HEK293 (cell line): Measurements from ENCODE around the gene B3GALT2.

Experiments used
- CTCF ChIA-PET: fragments of 350-600 bp; formaldehyde crosslinking; extraction: SDS; loops from one replicate; lab custom pipeline; 2021; ENCODE audit warnings: antibody characterized with exemption; lab: Yijun Ruan, JAX
- POLR2A ChIA-PET: fragments of 300-600 bp; formaldehyde crosslinking; extraction: SDS; loops from one replicate; lab custom pipeline; 2020; ENCODE audit warnings: antibody characterized with exemption, inconsistent platforms; lab: Yijun Ruan, JAX
- H3K27ac ChIP-seq: fragments of 200-500 bp; sonication (Bioruptor generic); 2 replicates; pipeline ENCODE4 v1.5.1; 2014; ENCODE audit warnings: low read depth, low read length, control low read depth, inconsistent platforms; ENCODE audit errors: extremely low read depth
- H3K36me3 ChIP-seq, 2 experiments: fragments of 200-500 bp in 1 of 2; sonication (Bioruptor generic) in 1 of 2; 1 replicate in 1 of 2; 2 replicates in 1 of 2; pipeline ENCODE4 v1.5.1; 2014 to 2017; ENCODE audit warnings: inconsistent platforms in 2 of 2, low read length in 2 of 2; ENCODE audit not compliant: control insufficient read depth in 2 of 2, insufficient read depth in 1 of 2
- H3K4me1 ChIP-seq: fragments of 200-500 bp; sonication (Bioruptor generic); 2 replicates; pipeline ENCODE4 v1.5.1; 2014; ENCODE audit warnings: mild to moderate bottlenecking, low read length, inconsistent platforms; ENCODE audit not compliant: control insufficient read depth, insufficient read depth
- H3K4me3 ChIP-seq: 2 replicates; pipeline ENCODE4 v1.5.1; 2011; ENCODE audit warnings: low read depth, mild to moderate bottlenecking, control low read depth, low read length, moderate library complexity
- H3K9me3 ChIP-seq: fragments of 200-500 bp; sonication (Bioruptor generic); 2 replicates; pipeline ENCODE4 v1.5.1; 2014; ENCODE audit warnings: low read depth, low read length, inconsistent platforms; ENCODE audit not compliant: control insufficient read depth, insufficient read depth
- BCL11B ChIP-seq: fragments of 450-650 bp; formaldehyde crosslinking; IDR thresholded peaks from 2 replicates; pipeline ENCODE4 v1.5.1; 2016; ENCODE audit warnings: low read depth, missing biosample characterization, missing genetic modification characterization
- MZF1 ChIP-seq: fragments of 450-650 bp; formaldehyde crosslinking; IDR thresholded peaks from 2 replicates; pipeline ENCODE4 v1.5.1; 2017; ENCODE audit warnings: missing biosample characterization, missing genetic modification characterization, borderline replicate concordance
- SCRT1 ChIP-seq: fragments of 450-650 bp; formaldehyde crosslinking; IDR thresholded peaks from 2 replicates; pipeline ENCODE4 v1.5.1; 2016; ENCODE audit warnings: missing biosample characterization, missing genetic modification characterization, borderline replicate concordance
- SCRT2 ChIP-seq: fragments of 450-650 bp; formaldehyde crosslinking; IDR thresholded peaks from 2 replicates; pipeline ENCODE4 v1.5.1; 2016; ENCODE audit warnings: missing biosample characterization, missing genetic modification characterization
- ZNF112 ChIP-seq: fragments of 450-650 bp; formaldehyde crosslinking; IDR thresholded peaks from 2 replicates; pipeline ENCODE4 v1.5.0; 2017; ENCODE audit warnings: missing biosample characterization, missing genetic modification characterization
- ZNF473 ChIP-seq: fragments of 450-650 bp; formaldehyde crosslinking; IDR thresholded peaks from 2 replicates; pipeline ENCODE4 v1.5.1; 2017; ENCODE audit warnings: missing biosample characterization, missing genetic modification characterization
- ZNF629 ChIP-seq: fragments of 450-650 bp; formaldehyde crosslinking; IDR thresholded peaks from 2 replicates; pipeline ENCODE4 v1.5.1; 2017; ENCODE audit warnings: missing biosample characterization, missing genetic modification characterization
- ZNF791 ChIP-seq: fragments of 450-650 bp; formaldehyde crosslinking; IDR thresholded peaks from 2 replicates; pipeline ENCODE4 v1.5.1; 2016; ENCODE audit warnings: missing biosample characterization, missing genetic modification characterization
- TF ChIP-seq, protein P1 (sequence below): fragments of 450-650 bp; formaldehyde crosslinking; IDR thresholded peaks from 2 replicates; pipeline ENCODE4 v1.5.1; 2016; ENCODE audit warnings: missing biosample characterization, missing genetic modification characterization
- TF ChIP-seq, protein P2 (sequence below): fragments of 450-650 bp; formaldehyde crosslinking; conservative IDR thresholded peaks from 2 replicates; pipeline ENCODE4 v1.5.1; 2016; ENCODE audit warnings: low read depth, missing biosample characterization, missing genetic modification characterization

Gene B3GALT2

DNA sequence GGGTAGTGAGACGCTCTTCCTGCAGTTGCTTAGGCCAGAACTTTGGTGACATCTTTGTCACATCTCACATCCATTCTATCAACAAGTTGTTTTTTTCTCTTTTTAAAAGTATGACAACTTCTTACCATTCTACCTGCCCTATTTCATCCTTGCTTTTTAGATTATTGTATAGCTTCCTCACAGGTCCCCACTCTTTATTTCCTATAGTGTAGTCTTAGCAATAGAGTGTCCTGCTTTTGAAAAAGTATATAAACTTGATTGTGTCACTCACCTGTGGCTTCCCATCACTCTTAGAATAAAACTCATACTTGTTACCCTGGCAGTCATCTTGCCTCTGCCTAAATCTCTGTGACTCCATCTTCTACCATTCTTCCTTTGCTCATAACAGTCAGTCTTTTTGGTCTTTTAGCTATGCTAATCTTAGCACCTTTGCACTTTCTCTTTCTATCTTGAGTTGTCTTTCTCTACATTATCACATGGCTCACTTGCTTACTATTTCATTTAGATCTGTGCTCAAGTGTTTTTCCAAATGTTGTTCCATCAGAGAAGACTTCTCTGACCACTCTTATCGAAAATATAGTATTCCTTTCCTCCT lies 55.0 kb downstream of the B3GALT2 start:
- Histone ChIP-seq H3K4me3 (no peak overlapping the region), H3K36me3 (peaks cover 50 to 62% of the 10 kb centered on the region in 2 experiments), H3K9me3 (no peaks in the 10 kb centered on the region), H3K27ac (no peak overlapping the region), H3K4me1 (no peaks in the 10 kb centered on the region)
- ChIA-PET CTCF (no interaction called here), POLR2A (no interaction called here)
- no peak for TF ChIP-seq MZF1
- no peak for TF ChIP-seq BCL11B (tag by site-specific recombination)
- TF ChIP-seq, protein P1, sequence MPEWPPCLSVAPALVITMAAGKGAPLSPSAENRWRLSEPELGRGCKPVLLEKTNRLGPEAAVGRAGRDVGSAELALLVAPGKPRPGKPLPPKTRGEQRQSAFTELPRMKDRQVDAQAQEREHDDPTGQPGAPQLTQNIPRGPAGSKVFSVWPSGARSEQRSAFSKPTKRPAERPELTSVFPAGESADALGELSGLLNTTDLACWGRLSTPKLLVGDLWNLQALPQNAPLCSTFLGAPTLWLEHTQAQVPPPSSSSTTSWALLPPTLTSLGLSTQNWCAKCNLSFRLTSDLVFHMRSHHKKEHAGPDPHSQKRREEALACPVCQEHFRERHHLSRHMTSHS = no peak
- TF ChIP-seq ZNF473 (tag by site-specific recombination) = no peak
- no peak for TF ChIP-seq ZNF629 (tag by site-specific recombination)
- no peak for TF ChIP-seq ZNF791 (tag by site-specific recombination)
- TF ChIP-seq ZNF112 (tag by site-specific recombination) = no peak
- TF ChIP-seq SCRT1 (tag by site-specific recombination) = peak; percentile 64; the same call in 1 of the 2 replicates
- peak; percentile 65 for TF ChIP-seq SCRT2 (tag by site-specific recombination)
- TF ChIP-seq, protein P2, sequence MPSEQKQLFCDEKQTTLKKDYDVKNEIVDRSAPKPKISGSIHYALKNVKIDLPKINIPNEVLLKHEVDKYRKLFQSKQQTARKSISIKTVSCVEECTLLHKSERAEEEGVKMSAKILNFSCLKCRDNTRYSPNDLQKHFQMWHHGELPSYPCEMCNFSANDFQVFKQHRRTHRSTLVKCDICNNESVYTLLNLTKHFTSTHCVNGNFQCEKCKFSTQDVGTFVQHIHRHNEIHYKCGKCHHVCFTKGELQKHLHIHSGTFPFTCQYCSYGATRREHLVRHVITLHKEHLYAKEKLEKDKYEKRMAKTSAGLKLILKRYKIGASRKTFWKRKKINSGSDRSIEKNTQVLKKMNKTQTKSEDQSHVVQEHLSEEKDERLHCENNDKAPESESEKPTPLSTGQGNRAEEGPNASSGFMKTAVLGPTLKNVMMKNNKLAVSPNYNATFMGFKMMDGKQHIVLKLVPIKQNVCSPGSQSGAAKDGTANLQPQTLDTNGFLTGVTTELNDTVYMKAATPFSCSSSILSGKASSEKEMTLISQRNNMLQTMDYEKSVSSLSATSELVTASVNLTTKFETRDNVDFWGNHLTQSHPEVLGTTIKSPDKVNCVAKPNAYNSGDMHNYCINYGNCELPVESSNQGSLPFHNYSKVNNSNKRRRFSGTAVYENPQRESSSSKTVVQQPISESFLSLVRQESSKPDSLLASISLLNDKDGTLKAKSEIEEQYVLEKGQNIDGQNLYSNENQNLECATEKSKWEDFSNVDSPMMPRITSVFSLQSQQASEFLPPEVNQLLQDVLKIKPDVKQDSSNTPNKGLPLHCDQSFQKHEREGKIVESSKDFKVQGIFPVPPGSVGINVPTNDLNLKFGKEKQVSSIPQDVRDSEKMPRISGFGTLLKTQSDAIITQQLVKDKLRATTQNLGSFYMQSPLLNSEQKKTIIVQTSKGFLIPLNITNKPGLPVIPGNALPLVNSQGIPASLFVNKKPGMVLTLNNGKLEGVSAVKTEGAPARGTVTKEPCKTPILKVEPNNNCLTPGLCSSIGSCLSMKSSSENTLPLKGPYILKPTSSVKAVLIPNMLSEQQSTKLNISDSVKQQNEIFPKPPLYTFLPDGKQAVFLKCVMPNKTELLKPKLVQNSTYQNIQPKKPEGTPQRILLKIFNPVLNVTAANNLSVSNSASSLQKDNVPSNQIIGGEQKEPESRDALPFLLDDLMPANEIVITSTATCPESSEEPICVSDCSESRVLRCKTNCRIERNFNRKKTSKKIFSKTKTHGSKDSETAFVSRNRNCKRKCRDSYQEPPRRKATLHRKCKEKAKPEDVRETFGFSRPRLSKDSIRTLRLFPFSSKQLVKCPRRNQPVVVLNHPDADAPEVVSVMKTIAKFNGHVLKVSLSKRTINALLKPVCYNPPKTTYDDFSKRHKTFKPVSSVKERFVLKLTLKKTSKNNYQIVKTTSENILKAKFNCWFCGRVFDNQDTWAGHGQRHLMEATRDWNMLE (tag by site-specific recombination) = no peak
